K562 (cell line): ENCODE measurements around the gene PPP3CB. TPM values are rescaled to one million over a fixed set of nuclear protein-coding genes. Genes with fewer than 3 reads are reported as not detected.

Experiments
- ATF7 ChIP-seq: fragments of 450-650 bp; IDR thresholded peaks from 2 replicates; pipeline ENCODE4 v1.7.1; 2014; ENCODE audit warnings: mild to moderate bottlenecking, moderate library complexity
- CHD2 ChIP-seq: IDR thresholded peaks from 2 replicates; pipeline ENCODE4 v1.6.1; 2011; ENCODE audit warnings: low read depth, low read length
- CREB1 ChIP-seq, 2 experiments: sonication (generic) in 1 of 2; formaldehyde crosslinking in 1 of 2; IDR thresholded peaks; 2 replicates each; pipeline versions ENCODE4 v1.6.1 to v1.8.0; 2012 to 2022; ENCODE audit warnings: inconsistent platforms in 1 of 2, mild to moderate bottlenecking in 1 of 2, missing genetic modification reagents in 1 of 2, moderate library complexity in 1 of 2
- EGR1 ChIP-seq: fragments of 450-650 bp; conservative IDR thresholded peaks from 2 replicates; pipeline ENCODE4 v1.6.1; 2017; ENCODE audit warnings: mild to moderate bottlenecking
- ILK ChIP-seq: fragments of 450-650 bp; IDR thresholded peaks from 2 replicates; pipeline ENCODE4 v1.6.1; 2016; ENCODE audit warnings: missing genetic modification characterization, low read depth, mild to moderate bottlenecking, missing compliant biosample characterization, moderate library complexity, borderline replicate concordance
- MCM3 ChIP-seq: fragments of 450-650 bp; IDR thresholded peaks from 2 replicates; pipeline ENCODE4 v1.6.1; 2016
- NR2C2 ChIP-seq, 2 experiments: fragments of 200-800 bp in 1 of 2; sonication (Bioruptor generic) in 1 of 2; sonication (generic) in 1 of 2; formaldehyde crosslinking in 1 of 2; IDR thresholded peaks; 2 replicates each; pipeline versions ENCODE4 v1.6.1 to v1.8.0; 2016 to 2022; ENCODE audit warnings: mild to moderate bottlenecking in 1 of 2, missing compliant biosample characterization in 1 of 2, missing genetic modification characterization in 1 of 2, missing genetic modification reagents in 1 of 2
- PTTG1 ChIP-seq: fragments of 450-650 bp; IDR thresholded peaks from 2 replicates; pipeline ENCODE4 v1.6.1; 2016; ENCODE audit warnings: low read depth, mild to moderate bottlenecking, missing genetic modification characterization, missing compliant biosample characterization
- RBFOX2 ChIP-seq: fragments of 200-400 bp; formaldehyde crosslinking; IDR thresholded peaks from 2 replicates; pipeline ENCODE4 v1.6.1; 2017; ENCODE audit warnings: low read depth, mild to moderate bottlenecking, low read length, moderate library complexity
- polyA plus RNA-seq, 8 experiments: library from polyadenylated mRNA; depleted of rRNA in 4 of 8; stranded (reverse) in 5 of 8; unstranded in 3 of 8; fragments of >200 nt; fragmentation: Nextera tagmentation in 2 of 8; fragmentation: Illumina TruSeq in 1 of 8; extraction: Ambion mirVana in 2 of 8; extraction: Trizol in 1 of 8; gene quantifications; 2 replicates each; pipeline versions ENCODE4 v1.2.1 to v1.2.3, GENCODE V29; 2011 to 2014; ENCODE audit warnings: inconsistent platforms in 1 of 8, missing spikeins in 1 of 8
- total RNA-seq, 7 experiments: library from RNA; depleted of rRNA in 6 of 7; stranded (reverse); fragments of >200 nt in 6 of 7; fragmentation: Illumina TruSeq in 2 of 7; extraction: Trizol in 2 of 7; gene quantifications; 2 replicates each; pipeline versions ENCODE4 v1.2.1 to v1.2.3, GENCODE V29; 2011 to 2021; ENCODE audit warnings: low replicate concordance in 1 of 7
- TF ChIP-seq, protein P1 (sequence below): sonication (generic); formaldehyde crosslinking; IDR thresholded peaks from 2 replicates; pipeline ENCODE4 v1.8.0; 2022; ENCODE audit warnings: mild to moderate bottlenecking, missing genetic modification reagents
- TF ChIP-seq, protein P2 (sequence below): IDR thresholded peaks from 2 replicates; pipeline ENCODE4 v1.6.1; 2012; ENCODE audit warnings: low read depth, low read length, improper control_type of control experiment, borderline replicate concordance
- TF ChIP-seq, protein P3 (sequence below): fragments of 450-650 bp; IDR thresholded peaks from 2 replicates; pipeline ENCODE4 v1.6.1; 2016; ENCODE audit warnings: low read depth, mild to moderate bottlenecking, moderate library complexity
- TF ChIP-seq, protein P4 (sequence below): sonication (generic); formaldehyde crosslinking; IDR thresholded peaks from 2 replicates; pipeline ENCODE4 v1.8.1; 2022; ENCODE audit warnings: missing genetic modification reagents
- TF ChIP-seq, protein P5 (sequence below): fragments of 250-450 bp; sonication (Bioruptor Pico); IDR thresholded peaks from 2 replicates; pipeline ENCODE4 v1.5.0; 2021
- TF ChIP-seq, protein P6 (sequence below): fragments of 450-650 bp; formaldehyde crosslinking; IDR thresholded peaks from 2 replicates; pipeline ENCODE4 v1.4.0; 2022; ENCODE audit warnings: missing genetic modification characterization

PPP3CB gene
- total and polyA plus RNA-seq, 9 of the 15 experiments (the other 6 are each of a cell fraction or from before 2014, with no cell fraction given) = 9.6 to 27.6 (median 17.8) TPM

DNA sequence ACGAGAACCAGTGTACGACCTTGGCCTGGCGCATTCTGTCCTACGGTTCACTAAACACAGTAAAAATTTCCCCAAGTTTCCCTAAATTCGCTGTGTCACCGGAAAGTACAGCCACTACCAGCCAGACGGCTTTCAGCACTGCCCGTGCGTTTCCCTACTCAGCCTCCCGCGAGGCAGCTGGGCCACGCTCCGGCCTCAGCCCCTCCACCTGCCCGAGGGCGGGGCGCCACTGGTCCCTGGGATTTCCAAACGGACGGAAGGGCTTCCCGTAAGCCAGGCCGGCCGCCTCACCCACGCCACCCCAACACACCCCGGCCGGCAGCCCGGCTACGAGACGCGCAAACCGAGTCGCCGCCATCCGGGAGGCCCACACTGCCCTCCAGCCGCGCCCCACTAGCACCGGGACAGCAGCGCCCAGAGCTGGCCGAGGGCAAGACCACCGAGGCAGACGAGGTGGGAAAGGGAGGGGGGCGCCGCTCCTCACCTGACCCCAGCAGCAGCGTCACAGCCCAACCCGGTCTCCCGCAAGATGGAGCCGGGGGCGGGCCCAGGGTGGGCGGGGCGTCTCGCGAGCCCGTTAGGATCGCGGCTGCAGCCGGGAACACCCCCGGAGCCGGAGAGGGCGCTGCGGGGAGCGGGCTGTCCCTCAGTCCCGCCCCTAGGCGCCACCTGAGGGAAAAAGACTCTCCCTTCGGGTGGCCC is 82.1 kb downstream of the PPP3CB start, which contains the start of gene ANXA7 (continued):
- TF ChIP-seq, protein P1, sequence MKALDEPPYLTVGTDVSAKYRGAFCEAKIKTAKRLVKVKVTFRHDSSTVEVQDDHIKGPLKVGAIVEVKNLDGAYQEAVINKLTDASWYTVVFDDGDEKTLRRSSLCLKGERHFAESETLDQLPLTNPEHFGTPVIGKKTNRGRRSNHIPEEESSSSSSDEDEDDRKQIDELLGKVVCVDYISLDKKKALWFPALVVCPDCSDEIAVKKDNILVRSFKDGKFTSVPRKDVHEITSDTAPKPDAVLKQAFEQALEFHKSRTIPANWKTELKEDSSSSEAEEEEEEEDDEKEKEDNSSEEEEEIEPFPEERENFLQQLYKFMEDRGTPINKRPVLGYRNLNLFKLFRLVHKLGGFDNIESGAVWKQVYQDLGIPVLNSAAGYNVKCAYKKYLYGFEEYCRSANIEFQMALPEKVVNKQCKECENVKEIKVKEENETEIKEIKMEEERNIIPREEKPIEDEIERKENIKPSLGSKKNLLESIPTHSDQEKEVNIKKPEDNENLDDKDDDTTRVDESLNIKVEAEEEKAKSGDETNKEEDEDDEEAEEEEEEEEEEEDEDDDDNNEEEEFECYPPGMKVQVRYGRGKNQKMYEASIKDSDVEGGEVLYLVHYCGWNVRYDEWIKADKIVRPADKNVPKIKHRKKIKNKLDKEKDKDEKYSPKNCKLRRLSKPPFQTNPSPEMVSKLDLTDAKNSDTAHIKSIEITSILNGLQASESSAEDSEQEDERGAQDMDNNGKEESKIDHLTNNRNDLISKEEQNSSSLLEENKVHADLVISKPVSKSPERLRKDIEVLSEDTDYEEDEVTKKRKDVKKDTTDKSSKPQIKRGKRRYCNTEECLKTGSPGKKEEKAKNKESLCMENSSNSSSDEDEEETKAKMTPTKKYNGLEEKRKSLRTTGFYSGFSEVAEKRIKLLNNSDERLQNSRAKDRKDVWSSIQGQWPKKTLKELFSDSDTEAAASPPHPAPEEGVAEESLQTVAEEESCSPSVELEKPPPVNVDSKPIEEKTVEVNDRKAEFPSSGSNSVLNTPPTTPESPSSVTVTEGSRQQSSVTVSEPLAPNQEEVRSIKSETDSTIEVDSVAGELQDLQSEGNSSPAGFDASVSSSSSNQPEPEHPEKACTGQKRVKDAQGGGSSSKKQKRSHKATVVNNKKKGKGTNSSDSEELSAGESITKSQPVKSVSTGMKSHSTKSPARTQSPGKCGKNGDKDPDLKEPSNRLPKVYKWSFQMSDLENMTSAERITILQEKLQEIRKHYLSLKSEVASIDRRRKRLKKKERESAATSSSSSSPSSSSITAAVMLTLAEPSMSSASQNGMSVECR (CRISPR knock-in tag) = peak; percentile 99
- TF ChIP-seq PTTG1 (tag) = no peak
- peak; percentile 93 for TF ChIP-seq CHD2
- TF ChIP-seq NR2C2 (CRISPR knock-in tag; IDR thresholded peaks at IDR 0.05) = peak; percentile 69
- TF ChIP-seq NR2C2 (tag; IDR thresholded peaks at IDR 0.05) = peak; percentile 49; the same call in 1 of the 2 replicates
- peak; percentile 95 for TF ChIP-seq EGR1
- peak; percentile 65 for TF ChIP-seq ATF7
- TF ChIP-seq ILK (tag) = no peak
- TF ChIP-seq CREB1 (IDR thresholded peaks at IDR 0.05) = peak; percentile 54; the same call in 1 of the 2 replicates
- peak; percentile 77; the same call in 1 of the 2 replicates for TF ChIP-seq CREB1 (CRISPR knock-in tag; IDR thresholded peaks at IDR 0.05)
- no peak for TF ChIP-seq MCM3
- TF ChIP-seq, protein P2, sequence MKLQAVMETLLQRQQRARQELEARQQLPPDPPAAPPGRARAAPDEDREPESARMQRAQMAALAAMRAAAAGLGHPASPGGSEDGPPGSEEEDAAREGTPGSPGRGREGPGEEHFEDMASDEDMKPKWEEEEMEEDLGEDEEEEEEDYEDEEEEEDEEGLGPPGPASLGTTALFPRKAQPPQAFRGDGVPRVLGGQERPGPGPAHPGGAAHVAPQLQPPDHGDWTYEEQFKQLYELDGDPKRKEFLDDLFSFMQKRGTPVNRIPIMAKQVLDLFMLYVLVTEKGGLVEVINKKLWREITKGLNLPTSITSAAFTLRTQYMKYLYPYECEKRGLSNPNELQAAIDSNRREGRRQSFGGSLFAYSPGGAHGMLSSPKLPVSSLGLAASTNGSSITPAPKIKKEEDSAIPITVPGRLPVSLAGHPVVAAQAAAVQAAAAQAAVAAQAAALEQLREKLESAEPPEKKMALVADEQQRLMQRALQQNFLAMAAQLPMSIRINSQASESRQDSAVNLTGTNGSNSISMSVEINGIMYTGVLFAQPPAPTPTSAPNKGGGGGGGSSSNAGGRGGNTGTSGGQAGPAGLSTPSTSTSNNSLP = no peak
- TF ChIP-seq, protein P3, sequence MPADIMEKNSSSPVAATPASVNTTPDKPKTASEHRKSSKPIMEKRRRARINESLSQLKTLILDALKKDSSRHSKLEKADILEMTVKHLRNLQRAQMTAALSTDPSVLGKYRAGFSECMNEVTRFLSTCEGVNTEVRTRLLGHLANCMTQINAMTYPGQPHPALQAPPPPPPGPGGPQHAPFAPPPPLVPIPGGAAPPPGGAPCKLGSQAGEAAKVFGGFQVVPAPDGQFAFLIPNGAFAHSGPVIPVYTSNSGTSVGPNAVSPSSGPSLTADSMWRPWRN = peak; percentile 65; the same call in 1 of the 2 replicates
- TF ChIP-seq, protein P4, sequence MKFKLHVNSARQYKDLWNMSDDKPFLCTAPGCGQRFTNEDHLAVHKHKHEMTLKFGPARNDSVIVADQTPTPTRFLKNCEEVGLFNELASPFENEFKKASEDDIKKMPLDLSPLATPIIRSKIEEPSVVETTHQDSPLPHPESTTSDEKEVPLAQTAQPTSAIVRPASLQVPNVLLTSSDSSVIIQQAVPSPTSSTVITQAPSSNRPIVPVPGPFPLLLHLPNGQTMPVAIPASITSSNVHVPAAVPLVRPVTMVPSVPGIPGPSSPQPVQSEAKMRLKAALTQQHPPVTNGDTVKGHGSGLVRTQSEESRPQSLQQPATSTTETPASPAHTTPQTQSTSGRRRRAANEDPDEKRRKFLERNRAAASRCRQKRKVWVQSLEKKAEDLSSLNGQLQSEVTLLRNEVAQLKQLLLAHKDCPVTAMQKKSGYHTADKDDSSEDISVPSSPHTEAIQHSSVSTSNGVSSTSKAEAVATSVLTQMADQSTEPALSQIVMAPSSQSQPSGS (CRISPR knock-in tag) = no peak
- peak; percentile 98 for TF ChIP-seq RBFOX2
- TF ChIP-seq, protein P5, sequence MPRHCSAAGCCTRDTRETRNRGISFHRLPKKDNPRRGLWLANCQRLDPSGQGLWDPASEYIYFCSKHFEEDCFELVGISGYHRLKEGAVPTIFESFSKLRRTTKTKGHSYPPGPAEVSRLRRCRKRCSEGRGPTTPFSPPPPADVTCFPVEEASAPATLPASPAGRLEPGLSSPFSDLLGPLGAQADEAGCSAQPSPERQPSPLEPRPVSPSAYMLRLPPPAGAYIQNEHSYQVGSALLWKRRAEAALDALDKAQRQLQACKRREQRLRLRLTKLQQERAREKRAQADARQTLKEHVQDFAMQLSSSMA (CRISPR knock-in tag) = no peak
- TF ChIP-seq, protein P6, sequence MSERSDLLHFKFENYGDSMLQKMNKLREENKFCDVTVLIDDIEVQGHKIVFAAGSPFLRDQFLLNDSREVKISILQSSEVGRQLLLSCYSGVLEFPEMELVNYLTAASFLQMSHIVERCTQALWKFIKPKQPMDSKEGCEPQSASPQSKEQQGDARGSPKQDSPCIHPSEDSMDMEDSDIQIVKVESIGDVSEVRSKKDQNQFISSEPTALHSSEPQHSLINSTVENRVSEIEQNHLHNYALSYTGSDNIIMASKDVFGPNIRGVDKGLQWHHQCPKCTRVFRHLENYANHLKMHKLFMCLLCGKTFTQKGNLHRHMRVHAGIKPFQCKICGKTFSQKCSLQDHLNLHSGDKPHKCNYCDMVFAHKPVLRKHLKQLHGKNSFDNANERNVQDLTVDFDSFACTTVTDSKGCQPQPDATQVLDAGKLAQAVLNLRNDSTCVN (CRISPR knock-in tag) = peak; percentile 26; the same call in 1 of the 2 replicates
